HG03565 (cell line): ENCODE measurements around the gene KIRREL2.

Experiments
- ATAC-seq: cut with Tn5 transposase; IDR thresholded peaks from one replicate; pipeline ENCODE4 v1.9.1; 2021; ENCODE audit warnings: mild to moderate bottlenecking, moderate library complexity; ENCODE audit not compliant: unreplicated experiment

KIRREL2 gene

DNA sequence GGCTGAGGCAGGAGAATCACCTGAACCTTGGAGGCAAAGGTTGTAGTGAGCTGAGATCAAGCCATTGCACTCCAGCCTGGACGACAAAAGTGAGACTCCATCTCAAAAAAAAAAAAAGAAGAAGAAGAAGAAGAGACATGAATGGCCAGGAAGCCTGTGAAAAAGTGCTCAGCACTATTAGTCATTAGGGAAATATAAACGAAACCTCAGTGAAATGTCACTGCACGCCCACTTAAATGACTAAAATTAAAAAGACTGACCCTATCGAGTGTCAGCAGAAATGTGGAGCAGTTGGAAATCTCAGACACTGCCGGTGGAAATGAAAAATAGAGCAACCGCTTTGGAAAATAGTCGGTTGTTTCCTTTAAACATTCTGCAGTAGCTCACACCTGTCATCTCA, 56.9 kb downstream of the KIRREL2 start:
- ATAC-seq: no peak

DNA sequence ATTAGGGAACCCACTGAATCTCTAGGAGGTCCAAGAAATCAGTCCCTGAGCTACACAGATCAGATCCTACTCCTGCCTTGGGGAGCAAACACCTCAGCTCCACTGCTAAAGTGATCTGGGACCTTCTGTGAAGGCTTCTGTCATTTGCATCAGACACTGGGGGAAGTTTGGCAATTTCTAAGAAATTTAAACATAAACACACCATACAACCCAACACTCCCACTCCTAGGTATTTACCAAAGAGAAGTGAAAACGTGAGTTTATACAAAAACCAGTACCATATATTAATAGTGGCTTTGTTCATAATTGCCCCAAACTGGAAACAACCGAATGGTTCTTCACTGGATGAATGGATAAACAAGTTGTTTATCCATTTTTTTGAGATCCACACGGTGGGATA, 58.7 kb downstream of the KIRREL2 start:
- no peak for ATAC-seq
